SU-DHL-6 (cell line): Measurements from ENCODE around the gene C17orf113.
"Not testable (repeated sequence)": the region's sequence is repeated elsewhere in the genome, so short reads cannot be mapped to it uniquely, and the experiment has no call there.

Experiments
- H2AFZ ChIP-seq: fragments of 200-600 bp; sonication (generic); 2 replicates; pipeline ENCODE4 v1.6.1; 2014; ENCODE audit warnings: low read depth, mild to moderate bottlenecking, moderate library complexity, mixed read lengths, antibody characterized with exemption, low read length; ENCODE audit not compliant: severe bottlenecking
- H3F3A ChIP-seq: fragments of 200-600 bp; shearing (Covaris generic); 2 replicates; pipeline ENCODE4 v1.6.0; 2016; ENCODE audit warnings: antibody characterized with exemption, mild to moderate bottlenecking; ENCODE audit not compliant: insufficient read depth
- H3K27ac ChIP-seq: fragments of 200-600 bp; sonication (generic); 2 replicates; pipeline ENCODE4 v1.5.1; 2016; ENCODE audit warnings: low read depth, mild to moderate bottlenecking, low read length, moderate library complexity, mixed read lengths
- H3K27me3 ChIP-seq: fragments of 200-600 bp; sonication (generic), shearing (Covaris generic); 2 replicates; pipeline ENCODE4 v1.6.0; 2014; ENCODE audit warnings: mild to moderate bottlenecking, low read length
- H3K36me3 ChIP-seq: fragments of 200-600 bp; sonication (generic); 2 replicates; pipeline ENCODE4 v1.6.1; 2014; ENCODE audit warnings: mild to moderate bottlenecking, low read length, mixed read lengths
- H3K4me2 ChIP-seq: fragments of 300-600, 200-600 bp; shearing (Covaris generic), sonication (generic); 2 replicates; pipeline ENCODE4 v1.6.0; 2014; ENCODE audit warnings: low read length, low read depth, mild to moderate bottlenecking; ENCODE audit not compliant: poor library complexity, severe bottlenecking
- H3K4me3 ChIP-seq: fragments of 200-600 bp; sonication (generic); 2 replicates; pipeline ENCODE4 v1.5.1; 2014; ENCODE audit warnings: antibody characterized with exemption, low read length, mild to moderate bottlenecking, mixed read lengths; ENCODE audit not compliant: insufficient read depth, poor library complexity, severe bottlenecking
- H3K79me2 ChIP-seq: fragments of 200-600 bp; sonication (generic); 2 replicates; pipeline ENCODE4 v1.6.1; 2014; ENCODE audit warnings: mild to moderate bottlenecking, low read length, moderate library complexity; ENCODE audit not compliant: insufficient read depth
- H3K9ac ChIP-seq: fragments of 200-600 bp; sonication (generic); 2 replicates; pipeline ENCODE4 v1.7.0; 2014; ENCODE audit warnings: mild to moderate bottlenecking, low read length
- H3K9me2 ChIP-seq: fragments of 200-600 bp; sonication (generic); replicated peaks from 2 replicates; pipeline ENCODE4 v1.6.1; 2014; ENCODE audit warnings: low read length; ENCODE audit not compliant: insufficient read depth
- H3K9me3 ChIP-seq: fragments of 200-600 bp; sonication (generic); 2 replicates; pipeline ENCODE4 v1.6.1; 2014; ENCODE audit warnings: low read length, mixed read lengths; ENCODE audit not compliant: insufficient read depth
- H4K20me1 ChIP-seq: fragments of 200-600 bp; sonication (generic); 2 replicates; pipeline ENCODE4 v1.6.1; 2014; ENCODE audit warnings: low read depth, mild to moderate bottlenecking, antibody characterized with exemption, low read length, moderate library complexity, mixed read lengths
- EZH2phosphoT487 ChIP-seq: fragments of 200-600 bp; sonication (generic), shearing (Covaris generic); conservative IDR thresholded peaks from 2 replicates; pipeline ENCODE4 v1.6.1; 2018; ENCODE audit warnings: mild to moderate bottlenecking, antibody characterized with exemption, low read length, moderate library complexity, mixed read lengths
- TF ChIP-seq, protein P1 (sequence below): fragments of 200-600 bp; sonication (generic); IDR thresholded peaks from one replicate; pipeline ENCODE4 v1.5.1; 2017; ENCODE audit warnings: antibody characterized with exemption, mild to moderate bottlenecking, low read length, moderate library complexity; ENCODE audit not compliant: insufficient read depth, poor library complexity, severe bottlenecking

The C17orf113 gene

DNA sequence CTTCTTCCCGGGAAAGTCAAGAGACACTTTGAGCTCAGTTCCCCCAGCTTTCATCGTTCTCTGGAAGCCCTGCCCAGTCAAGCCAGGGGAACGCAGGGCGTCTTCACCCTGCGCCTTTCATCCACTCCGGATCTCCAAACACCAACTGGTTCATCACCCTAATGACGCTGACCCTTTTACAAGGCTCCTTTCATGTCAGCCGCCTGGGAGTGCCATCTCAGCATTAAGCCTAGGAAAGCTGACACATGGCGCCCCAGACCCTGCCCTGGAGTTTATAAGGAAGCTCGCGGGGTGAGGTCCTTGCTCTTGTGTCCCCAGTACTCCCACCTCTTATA is 32.6 kb downstream of the C17orf113 start:
- 0 out of 2 replicates have a peak, but pooled peaks cover 3% of the 10 kb centered on the region for H3F3A ChIP-seq
- H3K9ac ChIP-seq: peak overlapping the region; percentile 97
- no peaks in the 10 kb centered on the region for H3K9me2 ChIP-seq
- H2AFZ ChIP-seq: peak overlapping the region; percentile 87
- peak overlapping the region; percentile 8; the same call in 1 of the 2 replicates for H3K27ac ChIP-seq
- H3K27me3 ChIP-seq: no peaks in the 10 kb centered on the region
- no peaks in the 10 kb centered on the region for H3K9me3 ChIP-seq
- H4K20me1 ChIP-seq: no peaks in the 10 kb centered on the region
- no peak for TF ChIP-seq EZH2phosphoT487
- TF ChIP-seq, protein P1, sequence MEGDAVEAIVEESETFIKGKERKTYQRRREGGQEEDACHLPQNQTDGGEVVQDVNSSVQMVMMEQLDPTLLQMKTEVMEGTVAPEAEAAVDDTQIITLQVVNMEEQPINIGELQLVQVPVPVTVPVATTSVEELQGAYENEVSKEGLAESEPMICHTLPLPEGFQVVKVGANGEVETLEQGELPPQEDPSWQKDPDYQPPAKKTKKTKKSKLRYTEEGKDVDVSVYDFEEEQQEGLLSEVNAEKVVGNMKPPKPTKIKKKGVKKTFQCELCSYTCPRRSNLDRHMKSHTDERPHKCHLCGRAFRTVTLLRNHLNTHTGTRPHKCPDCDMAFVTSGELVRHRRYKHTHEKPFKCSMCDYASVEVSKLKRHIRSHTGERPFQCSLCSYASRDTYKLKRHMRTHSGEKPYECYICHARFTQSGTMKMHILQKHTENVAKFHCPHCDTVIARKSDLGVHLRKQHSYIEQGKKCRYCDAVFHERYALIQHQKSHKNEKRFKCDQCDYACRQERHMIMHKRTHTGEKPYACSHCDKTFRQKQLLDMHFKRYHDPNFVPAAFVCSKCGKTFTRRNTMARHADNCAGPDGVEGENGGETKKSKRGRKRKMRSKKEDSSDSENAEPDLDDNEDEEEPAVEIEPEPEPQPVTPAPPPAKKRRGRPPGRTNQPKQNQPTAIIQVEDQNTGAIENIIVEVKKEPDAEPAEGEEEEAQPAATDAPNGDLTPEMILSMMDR: no peak
- peak overlapping the region; percentile 74 for H3K4me2 ChIP-seq
- H3K79me2 ChIP-seq: peaks cover 55% of the 10 kb centered on the region
- H3K36me3 ChIP-seq: no peaks in the 10 kb centered on the region
- peak overlapping the region; percentile 90 for H3K4me3 ChIP-seq

DNA sequence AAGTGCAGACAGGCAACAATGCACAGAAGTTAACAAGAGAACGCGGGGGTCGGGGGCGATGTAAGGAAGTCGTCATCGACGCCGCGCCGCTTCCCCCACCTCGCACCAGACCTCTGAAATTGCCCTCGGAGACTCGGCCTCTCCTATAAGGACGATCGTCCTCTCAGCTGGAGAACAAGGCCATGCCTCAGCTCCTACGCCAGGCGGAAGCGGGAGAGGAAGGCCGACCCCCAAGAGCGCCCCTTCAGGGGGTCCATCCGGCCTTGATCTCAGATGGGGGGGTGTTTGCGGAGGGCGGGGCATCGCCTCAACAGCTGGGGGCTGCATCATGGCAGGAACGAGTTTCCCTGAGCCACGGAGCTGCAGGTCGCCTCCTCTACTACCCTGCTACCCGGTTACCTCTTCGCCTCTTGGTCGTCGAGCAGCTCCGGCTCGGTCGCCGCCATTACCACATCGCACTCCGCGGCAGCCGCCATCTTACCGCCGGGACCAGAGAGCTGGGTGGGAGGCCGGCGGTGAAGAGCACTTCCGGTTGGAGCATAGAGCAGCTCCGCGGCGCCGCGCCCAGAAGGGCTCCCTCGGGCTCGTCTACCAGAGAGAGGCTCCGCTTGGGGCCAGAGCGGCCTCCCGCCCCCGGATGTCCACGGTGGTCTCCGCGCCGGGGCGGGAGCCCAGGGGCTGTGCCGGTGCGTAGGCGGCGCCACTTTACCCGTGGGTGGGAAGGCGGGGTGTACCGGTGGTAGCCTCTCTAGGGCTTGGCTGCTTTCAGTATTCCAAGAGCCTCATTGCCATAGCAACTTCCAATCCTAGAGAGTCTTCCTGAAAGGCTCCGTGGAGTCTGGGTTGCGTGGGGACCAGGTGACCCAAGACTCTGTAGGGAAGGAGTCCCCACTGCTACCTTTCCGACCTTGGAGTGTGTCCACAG is 33.2 kb downstream of the C17orf113 start, which contains the start of gene DNAJC7:
Gene DNAJC7 (minus strand): TSS at position 499 of the 925 bp plus-strand sequence. CDS start 23 bp downstream, at position 476.
- Histone ChIP-seq H3K9ac (peak within 1 kb of the TSS; percentile 97), H2AFZ (peak within 1 kb of the TSS; percentile 87), H3K9me3 (no peaks in the 10 kb centered on the region), H3K4me2 (peak within 1 kb of the TSS; percentile 76), H3K4me3 (peak within 1 kb of the TSS; percentile 90), H3K9me2 (no peaks in the 10 kb centered on the region), H3K27ac (peak within 1 kb of the TSS; percentile 65), H3K27me3 (no peaks in the 10 kb centered on the region), H4K20me1 (no peaks in the 10 kb centered on the region), H3K36me3 (no peaks in the 10 kb centered on the region), H3K79me2 (peaks cover 61% of the 10 kb centered on the region), H3F3A (0 out of 2 replicates have a peak, but pooled peaks cover 3% of the 10 kb centered on the region)
- TF ChIP-seq EZH2phosphoT487: no peak
- TF ChIP-seq, protein P1: no peak

DNA sequence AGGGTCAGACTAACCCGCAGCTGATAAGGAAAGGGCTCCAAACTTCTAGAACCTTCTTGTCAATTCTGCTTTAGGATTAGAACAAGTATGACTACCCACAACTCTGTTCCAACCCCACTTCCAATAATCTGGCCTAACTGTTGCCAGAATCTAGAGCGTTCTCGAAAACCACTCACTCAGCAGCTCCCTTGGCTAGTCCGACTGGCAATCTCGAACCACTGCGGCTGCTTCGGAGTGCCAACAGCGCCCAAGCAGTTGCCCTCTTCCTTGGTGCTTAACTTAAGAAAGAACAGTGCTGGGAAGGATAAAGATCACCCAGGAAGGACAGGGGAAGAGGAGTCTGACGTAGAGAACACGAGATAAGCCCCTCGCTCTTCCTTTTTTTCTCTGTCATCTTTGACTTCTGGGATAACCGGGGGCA is 34.0 kb downstream of the C17orf113 start:
- 0 out of 2 replicates have a peak, but pooled peaks cover 7% of the 10 kb centered on the region for H3F3A ChIP-seq
- no peaks in the 10 kb centered on the region for H3K9me2 ChIP-seq
- peak overlapping the region; percentile 90 for H3K4me3 ChIP-seq
- H3K79me2 ChIP-seq: peaks cover 69% of the 10 kb centered on the region
- no peaks in the 10 kb centered on the region for H3K36me3 ChIP-seq
- peak overlapping the region; percentile 76 for H3K4me2 ChIP-seq
- H3K27me3 ChIP-seq: no peaks in the 10 kb centered on the region
- H3K9me3 ChIP-seq: no peaks in the 10 kb centered on the region
- TF ChIP-seq, protein P1: no peak
- no peak for TF ChIP-seq EZH2phosphoT487
- H3K9ac ChIP-seq: peak overlapping the region; percentile 97
- H2AFZ ChIP-seq: peak overlapping the region; percentile 87
- H4K20me1 ChIP-seq: peaks cover 6% of the 10 kb centered on the region
- H3K27ac ChIP-seq: peak overlapping the region; percentile 65

DNA sequence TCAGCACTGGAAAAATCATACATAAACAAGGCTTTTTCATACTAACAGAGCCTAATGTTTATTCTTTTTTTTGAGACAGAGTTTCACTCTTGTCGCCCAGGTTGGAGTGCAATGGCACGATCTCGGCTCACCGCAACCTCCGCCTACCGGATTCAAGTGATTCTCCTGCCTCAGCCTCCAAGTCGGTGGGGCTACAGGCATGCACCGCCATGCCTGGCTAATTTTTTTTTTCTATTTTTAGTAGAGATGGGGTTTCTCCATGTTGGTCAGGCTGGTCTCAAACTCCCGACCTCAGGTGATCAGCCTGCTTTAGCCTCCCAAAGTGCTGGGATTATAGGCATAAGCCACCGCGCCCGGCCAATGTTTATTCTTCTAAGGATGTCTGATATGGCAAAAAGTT is 36.7 kb downstream of the C17orf113 start:
- H3K27ac ChIP-seq, H3K9ac ChIP-seq, H3K27me3 ChIP-seq, H3K9me2 ChIP-seq, H3K4me2 ChIP-seq, H2AFZ ChIP-seq, H3K4me3 ChIP-seq, H3F3A ChIP-seq, H3K9me3 ChIP-seq, H3K36me3 ChIP-seq: not testable (repeated sequence)
- Histone ChIP-seq H3K79me2 (peaks cover 84% of the 10 kb centered on the region), H4K20me1 (peaks cover 16% of the 10 kb centered on the region)

DNA sequence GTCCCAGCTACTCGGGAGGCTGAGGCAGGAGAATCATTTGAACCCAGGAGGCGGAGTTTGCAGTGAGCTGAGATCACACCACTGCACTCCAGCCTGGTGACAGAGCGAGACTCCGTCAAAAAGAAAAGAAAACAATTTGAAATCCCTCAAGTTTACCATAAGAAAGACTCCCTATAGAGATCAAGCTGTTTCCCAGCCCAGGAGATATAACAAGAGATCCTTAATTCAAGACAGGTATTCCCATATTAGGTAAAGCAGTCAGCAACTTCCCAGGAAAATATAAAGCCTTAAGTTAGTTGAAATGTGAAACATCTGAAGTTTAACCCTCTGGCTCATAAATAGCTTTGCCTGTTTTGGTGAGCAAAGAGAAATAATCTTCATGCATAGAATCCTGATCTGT is 38.0 kb downstream of the C17orf113 start:
- not testable (repeated sequence) for H2AFZ ChIP-seq, H3K9me3 ChIP-seq, H3K4me3 ChIP-seq, H3F3A ChIP-seq, H3K36me3 ChIP-seq, H3K27me3 ChIP-seq, H3K27ac ChIP-seq, H3K9ac ChIP-seq, H3K4me2 ChIP-seq, H3K9me2 ChIP-seq
- Histone ChIP-seq H3K79me2 (peaks cover 98% of the 10 kb centered on the region), H4K20me1 (peaks cover 16% of the 10 kb centered on the region)
